HG02981 (cell line): Measurements from ENCODE around the gene EPC2.
"Not testable (repeated sequence)": the region's sequence is repeated elsewhere in the genome, so short reads cannot be mapped to it uniquely, and the experiment has no call there.

ENCODE experiments used
- ATAC-seq: cut with Tn5 transposase; IDR thresholded peaks from one replicate; pipeline ENCODE4 v1.9.1; 2021; ENCODE audit warnings: mild to moderate bottlenecking, moderate library complexity; ENCODE audit not compliant: unreplicated experiment

Gene EPC2

GRCh38 chr2:148640767-148641166 is 3.8 kb upstream of the EPC2 start:
- ATAC-seq = no peak

GRCh38 chr2:148642112-148642744 is 2.3 kb upstream of the EPC2 start:
- no peak for ATAC-seq

- ATAC-seq = no peak
Measured at GRCh38 chr2:148642891-148643416, 1.6 kb upstream of the EPC2 start.

- peak; percentile 26 for ATAC-seq
Measured at GRCh38 chr2:148643421-148643820, 1.1 kb upstream of the EPC2 start.

GRCh38 chr2:148644883-148645538 is 460 bp downstream of the EPC2 start:
- peak; percentile 42 for ATAC-seq

- peak; percentile 39 for ATAC-seq
Measured at GRCh38 chr2:148645539-148646230, 1.1 kb downstream of the EPC2 start.

GRCh38 chr2:148646231-148646559 is 1.6 kb downstream of the EPC2 start:
- no peak for ATAC-seq

- not testable (repeated sequence) for ATAC-seq
Measured at GRCh38 chr2:148647711-148648110, 3.2 kb downstream of the EPC2 start.

GRCh38 chr2:148649936-148650335 is 5.4 kb downstream of the EPC2 start:
- ATAC-seq = no peak

GRCh38 chr2:148650881-148651280 is 6.3 kb downstream of the EPC2 start:
- no peak for ATAC-seq

GRCh38 chr2:148651972-148652371 is 7.4 kb downstream of the EPC2 start:
- ATAC-seq = no peak

GRCh38 chr2:148653437-148653836 is 8.9 kb downstream of the EPC2 start:
- ATAC-seq = peak; percentile 87

- no peak for ATAC-seq
Measured at GRCh38 chr2:148654435-148654834, 9.9 kb downstream of the EPC2 start.

GRCh38 chr2:148656516-148656915 is 12.0 kb downstream of the EPC2 start:
- ATAC-seq = no peak

- peak; percentile 97 for ATAC-seq
Measured at GRCh38 chr2:148658807-148659722, 14.5 kb downstream of the EPC2 start.

GRCh38 chr2:148660999-148661398 is 16.4 kb downstream of the EPC2 start:
- ATAC-seq = no peak

- not testable (repeated sequence) for ATAC-seq
Measured at GRCh38 chr2:148662332-148662731, 17.8 kb downstream of the EPC2 start.

- no peak for ATAC-seq
Measured at GRCh38 chr2:148664229-148664628, 19.7 kb downstream of the EPC2 start.

- ATAC-seq = no peak
Measured at GRCh38 chr2:148666555-148666954, 22.0 kb downstream of the EPC2 start.

- ATAC-seq = no peak
Measured at GRCh38 chr2:148667113-148667836, 22.7 kb downstream of the EPC2 start.
